ENCODE measurements around the gene ADAMTS13.

DNA sequence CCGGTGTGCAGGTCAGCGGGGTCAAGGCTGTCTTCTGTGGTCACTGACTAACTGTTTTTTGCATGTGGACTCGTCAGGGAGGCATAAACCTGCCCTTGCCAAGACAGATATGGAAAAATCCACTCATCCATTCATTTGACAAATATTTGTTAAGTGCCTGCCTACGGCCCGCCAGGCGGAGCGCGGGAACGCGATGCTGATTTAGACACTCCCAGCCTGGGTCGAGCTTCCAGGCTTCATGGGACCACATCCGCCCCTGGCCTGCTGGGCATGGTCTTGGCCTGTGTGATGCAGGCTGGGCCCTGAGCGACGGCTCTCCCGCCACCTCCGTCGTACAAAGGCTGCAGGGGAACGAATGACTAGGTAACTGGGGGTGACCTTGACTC lies 84.5 kb downstream of the ADAMTS13 start:
- TF ChIP-seq EZH2phosphoT487 (IDR thresholded peaks at IDR 0.05; ENCODE audit: insufficient read depth, low read depth) = no peak
- no peak for TF ChIP-seq EZH2 (IDR thresholded peaks at IDR 0.05; ENCODE audit: insufficient read depth, poor library complexity, severe bottlenecking)

Measured in GM23248 (cell line).